Activated T-cell treated with anti-CD3 and anti-CD28 coated beads for 24 hours (primary cell): ENCODE data around the gene SLC6A13.
"Not testable (repeated sequence)": the region's sequence is repeated elsewhere in the genome, so short reads cannot be mapped to it uniquely, and the experiment has no call there.

Source experiments
- DNase-seq: peaks from one replicate; pipeline ENCODE4 v3.0.0-alpha.2; 2020; ENCODE audit warnings: low read depth

SLC6A13 gene

DNA sequence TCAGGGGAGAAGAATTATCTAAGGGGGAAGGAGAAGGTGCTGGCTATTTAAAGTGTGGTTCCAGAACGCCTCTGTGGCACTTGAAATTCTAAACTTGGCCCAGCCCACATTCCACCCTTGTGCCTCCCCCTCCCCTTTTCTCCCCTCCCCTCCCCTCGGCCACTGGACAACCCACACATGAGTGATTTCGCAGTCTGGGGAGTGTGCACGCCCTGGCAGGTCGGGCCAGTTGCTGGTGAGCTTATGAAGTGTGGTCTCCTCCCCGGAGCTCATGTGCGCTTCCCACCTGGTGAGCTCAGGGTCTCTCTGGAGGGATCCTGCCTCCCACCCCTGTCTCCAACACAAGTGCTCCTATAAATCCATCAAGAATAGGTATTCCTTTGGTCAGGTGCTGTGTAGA is at the start of gene SLC6A13:
Gene SLC6A13 (minus strand): TSS at position 20 of the 400 bp plus-strand sequence. CDS start 2,784 bp downstream, outside the sequence.
- no peak for DNase-seq

DNA sequence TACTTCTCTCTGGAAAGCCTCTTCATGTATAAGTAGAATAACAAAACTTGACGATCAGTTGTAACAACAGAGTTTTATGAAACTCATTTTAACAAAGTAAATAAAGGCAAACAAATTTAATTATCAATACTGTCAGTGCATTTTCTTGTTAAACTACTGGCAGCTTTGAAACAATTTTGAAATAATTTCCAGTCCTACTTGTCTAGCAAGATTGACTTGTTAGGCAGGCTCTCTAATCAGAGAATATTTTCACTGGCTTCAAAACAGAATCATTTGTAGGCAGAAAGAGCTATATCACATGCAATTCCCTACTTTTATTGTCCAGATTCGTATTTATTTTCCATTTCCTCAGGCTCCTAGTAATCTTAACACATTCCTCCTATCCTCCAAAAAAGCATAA is 45.9 kb upstream of the SLC6A13 start:
- DNase-seq = no peak

DNA sequence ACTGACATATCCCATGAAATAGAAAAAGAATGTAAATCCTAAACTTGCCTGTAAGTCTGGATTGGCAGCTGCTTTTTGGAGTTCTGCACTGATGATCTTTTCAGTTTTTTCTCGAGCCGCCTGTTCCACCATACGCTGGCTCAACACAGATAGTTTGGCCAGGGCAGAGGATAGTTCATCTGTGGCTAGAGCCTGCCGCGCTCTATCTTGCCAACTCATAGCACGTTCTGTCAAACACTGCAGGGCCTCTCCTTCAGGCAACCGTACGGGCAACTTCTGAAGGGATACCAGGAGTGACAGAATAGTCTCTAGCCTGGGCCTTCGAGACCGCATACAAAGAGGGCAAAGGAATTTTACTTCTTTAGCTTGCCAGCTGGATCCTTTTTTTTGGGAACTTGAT is 44.8 kb upstream of the SLC6A13 start:
- no peak for DNase-seq

DNA sequence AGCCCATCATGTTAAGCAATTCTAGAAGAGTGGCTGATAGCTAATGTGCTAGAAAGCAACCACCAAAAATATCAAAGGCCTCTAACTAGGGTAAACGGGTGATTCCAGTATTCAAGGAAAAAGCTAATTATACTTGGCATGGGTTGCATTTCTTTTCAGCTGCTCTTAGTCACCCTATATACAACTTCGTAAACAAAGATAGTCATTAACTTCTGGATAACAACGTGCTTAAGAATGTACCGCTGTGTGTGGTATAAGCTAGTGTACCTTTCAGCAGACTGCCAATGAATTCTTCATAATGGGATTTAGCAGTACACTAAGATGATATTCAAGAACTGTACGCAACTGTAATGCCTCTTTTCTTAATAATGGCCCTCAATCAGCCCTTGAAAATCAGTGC is 42.2 kb upstream of the SLC6A13 start:
- no peak for DNase-seq

DNA sequence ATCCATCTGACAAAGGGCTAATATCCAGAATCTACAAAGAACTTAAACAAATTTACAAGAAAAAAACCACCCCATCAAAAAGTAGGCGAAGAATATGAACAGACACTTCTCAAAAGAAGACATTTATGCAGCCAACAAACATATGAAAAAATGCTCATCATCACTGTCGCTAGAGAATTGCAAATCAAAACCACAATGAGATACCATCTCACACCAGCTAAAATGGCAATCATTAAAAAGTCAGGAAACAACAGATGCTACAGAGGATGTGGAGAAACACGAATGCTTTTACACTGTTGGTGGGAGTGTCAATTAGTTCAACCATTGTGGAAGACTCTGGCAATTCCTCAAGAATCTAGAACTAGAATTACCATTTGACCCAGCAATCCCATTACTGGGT is 40.1 kb upstream of the SLC6A13 start:
- not testable (repeated sequence) for DNase-seq

DNA sequence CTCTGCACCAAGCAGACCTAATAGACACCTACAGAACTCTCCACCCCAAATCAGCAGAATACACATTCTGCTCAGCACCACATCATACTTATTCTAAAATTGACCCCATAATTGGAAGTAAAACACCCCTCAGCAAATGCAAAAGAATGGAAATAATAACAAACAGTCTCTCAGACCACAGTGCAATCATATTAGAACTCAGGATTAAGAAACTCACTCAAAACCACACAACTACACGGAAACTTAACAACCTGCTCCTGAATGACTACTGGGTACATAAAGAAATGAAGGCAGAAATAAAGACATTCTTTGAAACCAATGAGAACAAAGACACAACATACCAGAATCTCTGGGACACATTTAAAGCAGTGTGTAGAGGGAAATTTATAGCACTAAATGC is 37.5 kb upstream of the SLC6A13 start:
- not testable (repeated sequence) for DNase-seq

DNA sequence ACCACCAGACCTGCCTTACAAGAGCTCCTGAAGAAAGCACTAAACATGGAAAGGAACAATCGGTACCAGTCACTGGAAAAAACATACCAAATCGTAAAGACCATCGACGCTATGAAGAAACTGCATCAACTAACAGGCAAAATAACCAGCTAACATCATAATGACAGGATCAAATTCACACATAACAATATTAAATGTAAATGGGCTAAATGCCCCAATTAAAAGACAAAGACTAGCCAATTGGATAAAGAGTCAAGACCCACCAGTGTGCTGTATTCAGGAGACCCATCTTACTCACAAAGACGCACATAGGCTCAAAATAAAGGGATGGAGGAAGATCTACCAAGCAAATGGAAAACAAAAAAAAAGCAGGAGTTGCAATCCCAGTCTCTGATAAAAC is 36.9 kb upstream of the SLC6A13 start:
- not testable (repeated sequence) for DNase-seq

DNA sequence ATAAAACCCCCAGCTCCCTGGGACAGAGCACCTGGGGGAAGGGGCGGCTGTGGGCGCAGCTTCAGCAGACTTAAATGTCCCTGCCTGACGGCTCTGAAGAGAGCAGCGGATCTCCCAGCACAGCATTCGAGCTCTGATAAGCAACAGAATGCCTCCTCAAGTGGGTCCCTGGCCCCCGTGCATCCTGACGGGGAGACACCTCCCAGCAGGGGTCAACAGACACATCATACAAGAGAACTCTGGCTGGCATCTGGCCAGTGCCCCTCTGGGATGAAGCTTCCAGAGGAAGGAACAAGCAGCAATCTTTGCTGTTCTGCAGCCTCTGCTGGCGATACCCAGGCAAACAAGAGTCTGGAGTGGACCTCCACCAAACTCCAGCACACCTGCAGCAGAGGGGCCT is 35.4 kb upstream of the SLC6A13 start:
- not testable (repeated sequence) for DNase-seq

DNA sequence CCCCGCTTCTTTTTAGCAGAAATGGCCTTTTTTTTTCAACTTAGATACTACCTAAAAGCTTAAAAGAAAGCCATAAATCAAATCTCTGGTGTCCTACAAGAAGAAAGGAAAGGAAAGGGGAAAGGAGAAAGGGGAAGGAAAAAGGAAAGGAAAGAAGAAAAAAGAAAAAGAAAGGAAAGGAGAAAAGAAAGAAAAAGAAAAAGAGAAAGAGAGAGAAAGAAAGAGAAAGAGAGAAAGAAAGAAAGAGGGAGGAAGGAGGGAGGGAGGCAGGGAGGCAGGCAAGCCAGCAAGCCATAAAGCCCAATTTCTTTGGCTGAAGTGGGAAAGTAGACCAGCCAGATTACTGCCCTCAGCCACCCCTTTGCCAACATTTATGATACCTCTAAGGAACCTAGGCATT is 32.5 kb upstream of the SLC6A13 start:
- DNase-seq = no peak

DNA sequence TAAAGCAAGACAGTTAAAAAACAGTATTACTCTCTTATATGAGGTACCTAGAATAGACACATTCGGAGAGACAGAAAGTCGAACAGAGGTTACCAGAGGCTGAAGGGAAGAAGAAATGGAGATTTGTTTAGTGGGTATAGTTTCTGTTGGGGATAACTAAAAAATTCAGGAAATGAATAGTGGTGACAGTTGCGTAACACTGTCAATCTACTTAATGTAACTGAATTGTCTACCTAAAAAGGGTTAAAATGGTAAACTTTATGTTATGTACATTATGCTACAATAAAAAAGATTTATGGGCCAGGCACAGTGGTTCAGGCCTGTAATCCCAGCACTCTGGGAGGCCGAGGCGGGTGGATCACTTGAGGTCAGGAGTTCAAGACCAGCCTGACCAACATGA is 30.6 kb upstream of the SLC6A13 start:
- no peak for DNase-seq

DNA sequence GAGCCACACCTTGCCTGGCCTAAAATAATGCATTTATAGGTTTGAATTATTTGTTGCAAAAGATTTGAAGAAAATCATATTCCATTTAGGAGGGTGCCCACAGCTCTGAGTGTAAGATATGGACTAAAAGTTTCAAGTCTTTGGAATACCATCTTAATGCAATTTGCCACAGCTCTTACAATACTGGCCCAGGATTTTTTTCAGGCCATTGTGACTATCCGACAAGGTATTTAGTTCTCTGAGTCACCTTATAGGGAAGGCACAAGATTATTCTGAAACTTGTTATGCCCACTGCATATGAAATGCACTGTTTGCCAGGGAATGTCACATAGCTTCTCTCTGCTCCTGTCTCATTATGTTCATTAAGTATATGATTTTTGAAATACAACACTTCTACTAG is 29.6 kb upstream of the SLC6A13 start:
- no peak for DNase-seq

DNA sequence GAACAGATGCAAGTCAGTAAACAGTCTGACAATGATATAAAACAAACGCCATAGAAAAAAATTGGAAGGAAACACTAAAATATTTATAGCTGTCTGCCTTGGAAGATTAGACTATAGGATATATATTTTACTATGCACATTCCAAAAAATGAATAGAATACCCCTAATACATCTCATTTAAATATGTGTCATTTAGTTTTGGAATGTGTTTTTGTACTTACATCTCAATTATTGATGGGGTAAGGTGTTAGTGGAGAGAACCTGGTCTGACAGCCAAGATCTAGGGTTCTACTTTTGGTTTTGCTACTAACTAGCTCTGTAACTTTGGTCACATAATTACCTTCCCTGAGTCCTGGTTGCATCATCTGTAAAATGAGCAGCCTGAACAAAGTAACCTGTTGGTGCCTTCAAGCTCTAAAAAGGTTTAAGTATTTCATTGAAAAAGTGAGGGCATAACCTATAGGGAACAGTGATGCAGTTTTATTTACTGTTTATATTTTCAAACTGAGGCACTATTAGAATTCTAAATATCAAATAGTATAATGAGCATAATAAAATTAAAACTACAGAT is 28.6 kb upstream of the SLC6A13 start:
- DNase-seq = no peak

DNA sequence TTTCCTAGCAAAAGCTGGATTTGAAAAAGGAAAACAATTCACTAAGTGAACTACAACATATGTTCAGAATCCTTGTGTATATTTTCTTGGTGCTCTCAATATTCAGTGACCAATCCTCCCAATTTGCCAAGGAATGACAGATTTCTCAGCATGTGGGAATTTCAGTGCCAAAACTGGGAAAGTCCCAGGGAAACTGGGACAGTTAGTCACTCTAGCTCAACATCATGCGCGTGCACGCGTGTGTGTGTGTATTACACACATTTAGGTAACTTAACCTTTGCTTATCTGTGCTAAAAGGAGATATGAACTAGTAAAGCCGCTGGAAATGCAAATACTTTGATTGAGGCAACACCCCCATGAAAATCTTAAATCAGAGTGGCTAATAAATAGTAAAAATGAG is 26.1 kb upstream of the SLC6A13 start:
- DNase-seq = no peak

DNA sequence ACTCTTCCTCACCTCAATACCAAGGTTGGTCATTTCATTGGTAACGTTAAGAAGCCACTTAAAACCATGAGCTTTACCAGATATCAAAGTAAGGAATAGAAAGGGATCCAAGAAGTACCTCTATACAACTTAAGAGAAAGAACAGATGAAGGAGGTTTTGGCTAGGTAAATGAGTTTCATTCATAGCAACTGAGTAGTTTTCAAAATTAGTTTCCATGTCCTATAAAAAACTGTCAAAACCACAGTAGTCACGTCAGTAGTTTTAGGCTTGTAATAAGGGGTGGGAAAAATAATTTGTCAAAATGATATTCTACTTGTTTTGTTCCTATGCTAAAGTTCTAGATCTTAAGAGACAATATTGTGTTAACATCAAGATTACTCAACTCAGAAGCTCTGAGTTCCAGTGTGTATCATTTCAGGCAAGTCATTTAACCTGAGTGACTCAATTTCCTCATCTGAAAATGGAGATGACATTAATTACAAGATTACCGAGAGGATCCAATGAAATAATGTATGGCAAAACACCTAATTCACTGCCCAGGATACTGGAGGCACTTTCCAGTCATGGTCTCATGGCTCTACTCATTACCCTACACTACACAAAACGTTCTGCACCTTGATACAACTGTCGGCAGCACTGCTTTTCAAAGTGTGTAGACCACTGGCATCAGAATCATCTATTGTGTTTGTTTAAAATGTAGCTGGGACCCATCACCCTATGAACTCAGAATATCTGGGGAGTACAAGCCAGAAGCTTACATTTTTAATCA is 24.1 kb upstream of the SLC6A13 start:
- DNase-seq = no peak

DNA sequence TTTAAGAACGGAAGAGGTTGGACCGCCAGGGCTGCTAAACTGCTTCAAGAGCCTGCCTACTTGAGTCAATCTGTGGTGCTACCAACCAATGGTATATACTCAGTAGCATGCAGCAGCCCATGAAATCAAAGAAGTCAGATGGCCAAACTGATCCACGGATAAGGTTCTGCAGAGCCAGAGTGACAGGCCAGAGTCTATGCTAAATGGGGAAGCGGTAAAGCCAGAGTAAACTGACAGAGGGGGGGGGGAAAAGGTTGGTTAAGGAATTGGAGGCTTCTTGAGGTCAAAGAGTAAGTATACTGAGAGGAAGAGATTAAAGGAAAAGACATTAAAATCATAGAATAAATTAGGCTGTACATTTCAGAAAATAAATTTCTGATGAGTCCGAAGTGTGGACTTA is 15.4 kb upstream of the SLC6A13 start:
- DNase-seq = no peak

DNA sequence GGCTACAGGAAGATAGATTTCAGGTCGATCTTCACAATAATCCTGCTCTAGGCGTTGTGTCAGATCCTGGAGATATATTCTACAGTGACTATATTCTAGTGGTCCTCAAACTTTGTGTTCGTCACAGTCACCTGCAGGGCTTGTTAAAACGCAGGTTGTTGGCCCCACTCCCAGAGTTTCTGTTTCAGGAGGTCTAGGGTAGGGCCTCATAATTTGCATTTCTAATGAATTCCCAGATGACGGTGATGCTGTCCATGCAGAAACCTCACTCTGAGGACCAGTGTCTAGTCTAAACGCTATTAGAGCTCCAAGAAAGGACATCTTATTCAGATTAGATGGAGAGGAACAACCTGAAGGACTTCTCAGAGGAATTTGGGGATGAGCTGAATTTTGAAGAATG is 13.2 kb upstream of the SLC6A13 start:
- no peak for DNase-seq

DNA sequence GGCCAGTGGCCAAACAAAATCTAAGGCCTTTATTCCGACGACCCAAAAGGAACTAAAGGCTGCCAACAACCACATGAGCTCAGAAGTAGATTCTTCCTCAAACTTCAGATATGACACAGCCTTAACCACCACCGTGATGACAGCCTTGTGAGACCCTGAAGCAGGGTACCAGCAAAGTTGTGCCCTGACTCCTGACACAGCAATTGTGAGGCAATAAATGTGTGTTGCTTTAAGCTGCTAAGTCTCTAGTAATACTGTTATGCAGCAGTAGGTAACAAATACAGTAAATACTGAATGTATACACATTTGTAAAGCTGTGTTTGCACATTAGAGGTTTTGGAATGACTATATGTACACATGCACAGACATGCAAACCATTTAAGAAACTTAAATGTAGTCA is 10.7 kb upstream of the SLC6A13 start:
- no peak for DNase-seq

DNA sequence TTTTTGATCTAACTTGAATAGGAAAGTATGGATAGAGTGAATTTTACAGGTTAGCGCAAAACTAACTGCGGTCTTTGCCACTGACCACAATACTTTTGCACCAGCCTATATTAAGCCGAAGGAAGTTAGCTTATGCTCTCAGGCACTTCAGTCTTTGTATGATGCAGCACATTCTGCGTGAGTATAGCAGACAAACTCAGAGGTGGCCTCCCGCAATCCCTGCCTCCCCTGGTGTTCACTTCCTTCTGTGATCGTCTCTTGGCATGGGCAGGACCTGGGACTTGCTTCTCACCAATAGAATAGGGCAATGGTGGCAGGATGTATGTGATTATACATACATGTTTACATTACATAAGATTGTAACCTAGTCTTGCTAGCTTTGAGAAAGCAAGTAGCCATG is 10.3 kb upstream of the SLC6A13 start:
- DNase-seq = no peak

DNA sequence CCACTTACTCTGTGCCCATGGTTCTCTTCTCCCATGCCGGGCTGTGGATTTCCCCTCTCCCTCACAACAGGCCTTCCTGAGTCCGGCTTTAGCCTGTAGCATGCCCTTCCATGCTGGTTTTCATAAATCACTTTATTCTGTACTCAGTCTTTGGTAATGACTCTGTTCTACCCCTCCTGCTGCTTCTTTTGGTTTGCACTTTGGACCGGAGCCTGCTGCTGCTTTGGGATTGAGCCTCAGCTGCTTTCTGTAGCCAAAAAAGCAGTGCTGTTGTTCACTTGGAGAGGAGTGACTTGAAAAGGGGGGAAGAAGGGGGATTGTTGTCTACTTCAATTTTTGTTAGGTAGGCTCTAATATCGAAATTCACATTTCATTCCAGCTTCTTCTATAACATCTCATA is 8.5 kb upstream of the SLC6A13 start:
- no peak for DNase-seq

DNA sequence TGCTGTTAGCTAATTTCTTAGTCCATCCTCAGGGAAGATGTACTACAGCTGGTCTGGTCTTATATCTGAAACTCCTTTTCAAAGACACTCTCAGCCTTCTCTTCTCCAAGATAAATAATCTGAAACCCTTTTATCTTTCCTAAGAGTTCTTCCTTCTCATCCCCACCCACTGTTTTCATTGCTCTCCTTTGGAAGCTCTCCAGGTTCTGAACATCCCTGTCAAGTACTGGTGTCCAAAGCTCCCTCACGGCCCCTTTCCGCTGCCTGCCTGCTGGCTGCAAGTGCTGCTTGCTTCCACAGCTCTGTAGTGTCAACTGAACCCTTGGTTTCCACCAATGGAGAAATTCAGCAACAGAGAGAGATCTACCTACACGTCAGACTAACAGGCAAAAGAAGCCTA is 6.6 kb upstream of the SLC6A13 start:
- no peak for DNase-seq

DNA sequence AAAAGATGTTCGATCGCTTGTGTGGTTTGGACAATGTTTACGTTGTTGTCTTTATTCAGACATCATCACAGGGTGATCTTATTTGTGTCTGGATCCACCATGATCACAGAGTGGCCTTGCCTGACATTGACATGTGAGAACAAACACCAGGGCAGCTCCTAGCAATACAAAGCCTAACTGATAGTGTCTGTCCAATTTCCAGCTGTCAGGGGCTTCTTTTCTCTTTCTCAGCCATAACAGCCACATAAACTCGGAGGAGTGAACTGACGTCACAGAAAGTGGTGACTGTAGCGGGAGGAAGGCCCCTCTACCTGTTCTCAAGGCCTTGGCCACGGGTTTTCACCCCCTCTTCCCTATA is 5.8 kb upstream of the SLC6A13 start:
- no peak for DNase-seq

DNA sequence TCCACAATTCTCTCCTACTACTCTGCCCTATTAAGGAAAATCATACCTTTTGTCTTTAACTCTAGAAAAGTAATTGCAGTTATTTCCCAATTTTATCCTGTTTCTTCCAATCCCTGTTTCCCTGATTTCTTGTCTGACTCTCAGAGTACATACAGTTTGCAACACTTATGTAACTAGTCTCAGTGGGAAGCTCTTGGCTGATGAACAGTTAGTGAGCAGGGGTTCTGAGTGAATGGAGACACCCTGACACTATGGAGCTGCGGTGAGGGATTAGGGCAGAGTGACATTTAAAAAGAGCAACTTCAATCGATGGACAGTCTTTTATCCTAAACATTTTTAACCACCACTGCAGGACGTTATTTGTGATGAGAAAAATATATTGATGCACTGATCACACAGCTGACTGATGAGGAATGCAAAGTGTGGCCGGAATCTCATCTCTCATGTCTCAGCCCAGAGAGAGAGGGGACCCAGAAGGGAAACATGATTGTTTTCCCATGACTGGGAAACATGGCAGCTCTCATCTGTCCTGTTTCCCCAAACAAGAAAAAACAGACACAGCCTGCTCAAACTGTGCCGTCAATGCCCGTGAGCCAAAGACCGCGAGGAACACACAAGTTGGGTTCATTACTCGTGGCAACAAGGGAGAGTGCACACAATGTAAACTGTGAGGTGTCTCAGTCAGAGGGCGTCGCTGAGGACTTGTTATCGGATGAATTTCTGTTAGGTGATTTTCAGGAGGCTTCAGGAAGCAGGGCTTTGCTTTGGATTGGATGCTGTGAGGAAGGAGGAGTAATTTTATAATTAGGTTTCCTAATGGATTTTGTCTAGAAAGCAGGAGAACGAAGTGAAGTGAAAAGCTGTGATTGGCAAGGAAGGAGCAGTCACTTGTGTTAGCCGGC is 5.2 kb upstream of the SLC6A13 start:
- no peak for DNase-seq

DNA sequence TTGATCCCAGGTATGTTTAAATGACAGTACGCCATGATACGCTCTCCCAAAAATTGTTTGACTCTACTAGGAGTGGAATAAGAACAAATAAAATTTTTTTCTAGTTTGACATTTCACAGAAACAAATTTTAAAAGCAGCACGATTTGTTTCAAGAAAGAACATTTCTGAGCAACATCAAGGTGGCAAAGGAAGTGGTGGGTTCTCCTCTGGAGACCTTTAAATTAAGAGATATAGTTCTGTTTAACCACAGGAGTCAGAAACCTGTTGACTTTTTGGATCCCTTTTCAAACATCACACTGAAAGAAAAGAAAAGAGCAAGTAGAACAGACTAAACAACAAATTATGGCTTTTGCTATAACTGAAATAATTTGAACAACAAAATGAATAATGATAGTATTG is 2.5 kb upstream of the SLC6A13 start:
- no peak for DNase-seq
